ENCODE measurements around the gene MAPK1. TPM values are rescaled to one million over a fixed set of nuclear protein-coding genes. Genes with fewer than 3 reads are reported as not detected.

MAPK1 gene
- total RNA-seq, 2 experiments from 2014 or later = 39.4 to 44.0 TPM

DNA sequence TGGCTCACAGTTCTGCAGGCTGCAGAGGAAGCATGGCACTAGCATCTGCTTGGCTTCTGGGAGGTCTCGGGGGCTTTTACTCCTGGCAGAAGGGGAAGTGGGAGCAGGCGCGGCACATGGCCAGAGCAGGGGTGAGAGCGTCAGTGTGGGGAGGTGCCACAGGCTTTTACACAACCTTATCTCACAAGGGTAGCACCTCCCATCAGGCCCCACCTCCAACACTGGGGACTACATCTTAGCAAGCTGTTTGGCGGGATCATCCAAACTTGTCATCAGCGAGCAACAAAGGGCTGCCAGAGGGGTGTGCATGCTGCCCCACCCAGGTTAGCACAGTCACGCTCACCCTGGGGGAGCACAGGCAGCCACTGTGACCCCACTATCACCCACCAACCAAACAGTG, 112.9 kb downstream of the MAPK1 start:
- Histone ChIP-seq H3K4me1 (ENCODE audit: insufficient read depth, low read length) (no peaks in the 10 kb centered on the region), H3K4me3 (ENCODE audit: low read length) (no peak overlapping the region), H3K27ac (ENCODE audit: low read depth in 1 of 2, low read length in 2 of 2) (no peak overlapping the region), H3K27me3 (ENCODE audit: control insufficient read depth in 1 of 2, insufficient read depth in 2 of 2, low read length in 2 of 2) (no peaks in the 10 kb centered on the region), H3K9me3 (ENCODE audit: control insufficient read depth in 1 of 2, insufficient read depth in 1 of 2, low read length in 2 of 2) (no peaks in the 10 kb centered on the region), H3K36me3 (ENCODE audit: insufficient read depth, low read length) (peaks cover 17% of the 10 kb centered on the region)
- Mint-ChIP-seq H3K4me3 (no peak overlapping the region), H3K4me1 (ENCODE audit: low read depth) (no peaks in the 10 kb centered on the region), H3K36me3 (ENCODE audit: low read depth) (peaks cover 24% of the 10 kb centered on the region), H3K27me3 (no peaks in the 10 kb centered on the region), H3K9me3 (no peaks in the 10 kb centered on the region), H3K27ac (no peak overlapping the region)
- intact Hi-C loops (cut with DNase I, micrococcal nuclease) = no loop called here
- POLR2A ChIA-PET = no interaction called here
- DNase-seq (no peak), ATAC-seq (ENCODE audit: poor library complexity) (no peak)
- TF ChIP-seq, protein P1, sequence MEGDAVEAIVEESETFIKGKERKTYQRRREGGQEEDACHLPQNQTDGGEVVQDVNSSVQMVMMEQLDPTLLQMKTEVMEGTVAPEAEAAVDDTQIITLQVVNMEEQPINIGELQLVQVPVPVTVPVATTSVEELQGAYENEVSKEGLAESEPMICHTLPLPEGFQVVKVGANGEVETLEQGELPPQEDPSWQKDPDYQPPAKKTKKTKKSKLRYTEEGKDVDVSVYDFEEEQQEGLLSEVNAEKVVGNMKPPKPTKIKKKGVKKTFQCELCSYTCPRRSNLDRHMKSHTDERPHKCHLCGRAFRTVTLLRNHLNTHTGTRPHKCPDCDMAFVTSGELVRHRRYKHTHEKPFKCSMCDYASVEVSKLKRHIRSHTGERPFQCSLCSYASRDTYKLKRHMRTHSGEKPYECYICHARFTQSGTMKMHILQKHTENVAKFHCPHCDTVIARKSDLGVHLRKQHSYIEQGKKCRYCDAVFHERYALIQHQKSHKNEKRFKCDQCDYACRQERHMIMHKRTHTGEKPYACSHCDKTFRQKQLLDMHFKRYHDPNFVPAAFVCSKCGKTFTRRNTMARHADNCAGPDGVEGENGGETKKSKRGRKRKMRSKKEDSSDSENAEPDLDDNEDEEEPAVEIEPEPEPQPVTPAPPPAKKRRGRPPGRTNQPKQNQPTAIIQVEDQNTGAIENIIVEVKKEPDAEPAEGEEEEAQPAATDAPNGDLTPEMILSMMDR (IDR thresholded peaks at IDR 0.05) = no peak
- CTCF ChIA-PET = no interaction called here

- Mint-ChIP-seq H3K27ac (no peak overlapping the region), H3K36me3 (ENCODE audit: low read depth) (peaks cover 15% of the 10 kb centered on the region), H3K4me1 (ENCODE audit: low read depth) (no peaks in the 10 kb centered on the region), H3K27me3 (no peaks in the 10 kb centered on the region), H3K9me3 (no peaks in the 10 kb centered on the region), H3K4me3 (no peak overlapping the region)
- H3K27me3 ChIP-seq (ENCODE audit: control insufficient read depth in 1 of 2, insufficient read depth in 2 of 2, low read length in 2 of 2) = no peaks in the 10 kb centered on the region
- H3K36me3 ChIP-seq (ENCODE audit: insufficient read depth, low read length) = peaks cover 15% of the 10 kb centered on the region
- POLR2A ChIA-PET = no interaction called here
- no peak overlapping the region for H3K27ac ChIP-seq (ENCODE audit: low read depth in 1 of 2, low read length in 2 of 2)
- no peaks in the 10 kb centered on the region for H3K4me1 ChIP-seq (ENCODE audit: insufficient read depth, low read length)
- no peaks in the 10 kb centered on the region for H3K9me3 ChIP-seq (ENCODE audit: control insufficient read depth in 1 of 2, insufficient read depth in 1 of 2, low read length in 2 of 2)
- intact Hi-C loops (cut with DNase I, micrococcal nuclease) = no loop called here
- CTCF ChIA-PET = no interaction called here
- ATAC-seq (ENCODE audit: poor library complexity) (no peak), DNase-seq (no peak)
- TF ChIP-seq, protein P1 (IDR thresholded peaks at IDR 0.05) = no peak
- H3K4me3 ChIP-seq (ENCODE audit: low read length) = no peak overlapping the region
Measured at GRCh38 chr22:21753374-21754111, 113.9 kb downstream of the MAPK1 start.

DNA sequence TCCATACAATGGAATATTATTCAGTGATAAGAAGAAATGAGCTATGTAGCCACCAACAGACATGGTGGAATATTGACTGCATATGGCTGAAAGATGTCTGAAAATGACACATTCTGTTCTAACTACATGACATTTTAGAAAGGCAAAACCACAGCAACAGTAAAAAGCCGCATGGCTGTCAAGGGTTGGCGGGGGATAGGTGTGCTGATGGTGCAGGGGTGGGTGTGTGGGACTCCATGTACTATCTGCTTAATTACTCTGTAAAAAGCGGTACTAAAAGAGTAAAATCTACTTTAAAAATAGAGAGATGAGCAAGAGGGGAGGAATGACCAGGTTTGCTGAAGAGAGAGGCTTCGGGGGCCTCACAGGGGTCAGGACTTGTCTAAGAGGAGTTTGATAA, 115.2 kb downstream of the MAPK1 start:
- no peak for DNase-seq
- H3K4me3 Mint-ChIP-seq = no peak overlapping the region
- TF ChIP-seq, protein P1 (IDR thresholded peaks at IDR 0.05) = no peak
- no peak overlapping the region for H3K27ac Mint-ChIP-seq
- CTCF ChIA-PET = no interaction called here
- Histone ChIP-seq H3K4me3 (ENCODE audit: low read length) (no peak overlapping the region), H3K27me3 (ENCODE audit: control insufficient read depth in 1 of 2, insufficient read depth in 2 of 2, low read length in 2 of 2) (no peaks in the 10 kb centered on the region), H3K36me3 (ENCODE audit: insufficient read depth, low read length) (peaks cover 4% of the 10 kb centered on the region), H3K27ac (ENCODE audit: low read depth in 1 of 2, low read length in 2 of 2) (no peak overlapping the region), H3K9me3 (ENCODE audit: control insufficient read depth in 1 of 2, insufficient read depth in 1 of 2, low read length in 2 of 2) (no peaks in the 10 kb centered on the region), H3K4me1 (ENCODE audit: insufficient read depth, low read length) (no peaks in the 10 kb centered on the region)
- H3K36me3 Mint-ChIP-seq (ENCODE audit: low read depth) = peaks cover 6% of the 10 kb centered on the region
- no peak for ATAC-seq (ENCODE audit: poor library complexity)
- intact Hi-C loops (cut with DNase I, micrococcal nuclease) = no loop called here
- no peaks in the 10 kb centered on the region for H3K27me3 Mint-ChIP-seq
- H3K4me1 Mint-ChIP-seq (ENCODE audit: low read depth) = no peaks in the 10 kb centered on the region
- POLR2A ChIA-PET = no interaction called here
- H3K9me3 Mint-ChIP-seq = no peaks in the 10 kb centered on the region
